Measurements from ENCODE around the gene JPT1. TPM values are rescaled to one million over a fixed set of nuclear protein-coding genes. Genes with fewer than 3 reads are reported as not detected.
"Not testable (repeated sequence)": the region's sequence is repeated elsewhere in the genome, so short reads cannot be mapped to it uniquely, and the experiment has no call there.

The JPT1 gene
- total RNA-seq, 1 donor from 2014 or later = 23.0 TPM

GRCh38 chr17:75144816-75145512 lies 9.3 kb downstream of the JPT1 start:
- no peak for TF ChIP-seq CTCF (IDR thresholded peaks at IDR 0.05)
- intact Hi-C loops (cut with DNase I) = no loop called here
- Histone ChIP-seq H3K36me3 (no peaks in the 10 kb centered on the region), H3K4me3 (no peak overlapping the region), H3K9me3 (no peaks in the 10 kb centered on the region), H3K4me1 (no peaks in the 10 kb centered on the region), H3K27ac (no peak overlapping the region), H3K27me3 (no peaks in the 10 kb centered on the region)
- no peak for DNase-seq (ENCODE audit: low spot score in 2 of 2)

DNA sequence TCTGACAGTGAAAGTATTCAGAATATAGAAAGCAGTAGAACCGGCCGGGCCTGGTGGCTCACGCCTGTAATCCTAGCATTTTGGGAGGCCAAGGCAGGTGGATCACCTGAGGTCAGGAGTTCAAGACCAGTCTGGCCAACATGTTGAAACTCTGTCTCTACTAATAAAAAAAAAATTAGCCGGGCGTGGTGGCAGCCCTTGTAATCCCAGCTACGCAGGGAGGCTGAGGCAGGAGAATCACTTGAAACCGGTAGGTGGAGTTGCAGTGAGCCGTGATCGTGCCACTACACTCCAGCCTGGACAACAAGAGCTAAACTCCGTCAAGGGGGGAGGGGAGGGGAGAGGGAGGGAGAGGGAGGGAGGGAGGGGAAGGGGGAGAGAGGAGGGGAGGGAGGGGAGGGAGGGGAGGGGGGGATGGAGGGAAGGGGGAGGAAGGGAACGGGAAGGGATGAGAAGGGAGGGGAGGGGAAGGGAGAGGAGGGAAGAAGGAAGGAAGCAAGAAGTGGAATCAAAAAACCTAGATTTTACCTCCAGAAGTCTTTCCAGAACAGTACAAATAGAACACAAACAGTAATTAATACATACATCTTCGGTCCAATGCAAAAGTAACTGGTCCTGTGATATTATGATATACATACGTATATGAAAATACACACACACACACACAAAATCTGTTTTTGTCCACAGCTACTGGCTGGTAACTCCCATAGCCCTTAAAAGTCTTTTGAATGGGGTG lies 11.9 kb downstream of the JPT1 start:
- intact Hi-C loops (cut with DNase I) = no loop called here
- no peak for TF ChIP-seq CTCF (IDR thresholded peaks at IDR 0.05)
- H3K27me3 ChIP-seq = no peaks in the 10 kb centered on the region
- no peaks in the 10 kb centered on the region for H3K4me1 ChIP-seq
- no peak overlapping the region for H3K27ac ChIP-seq
- no peak for DNase-seq (ENCODE audit: low spot score in 2 of 2)
- H3K4me3 ChIP-seq = no peak overlapping the region
- H3K36me3 ChIP-seq = no peaks in the 10 kb centered on the region
- no peaks in the 10 kb centered on the region for H3K9me3 ChIP-seq

DNA sequence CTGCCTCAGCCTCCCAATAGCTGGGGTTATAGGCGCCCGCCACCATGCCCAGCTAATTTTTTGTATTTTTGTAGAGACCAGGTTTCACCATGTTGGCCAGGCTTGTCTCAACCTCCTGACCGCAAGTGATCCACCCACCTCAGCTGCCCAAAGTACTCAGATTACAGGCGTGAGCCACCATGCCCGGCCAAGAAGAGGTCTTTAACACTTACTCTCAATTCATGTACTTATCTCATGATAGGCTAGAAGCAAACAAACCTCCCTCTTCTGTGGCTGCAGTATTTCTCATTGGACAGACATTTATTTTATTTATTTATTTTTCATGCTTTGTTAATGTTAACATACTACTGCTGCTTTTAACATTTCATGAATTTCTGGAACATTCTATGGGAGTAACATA lies 15.8 kb downstream of the JPT1 start:
- no peak for DNase-seq (ENCODE audit: low spot score in 2 of 2)
- Histone ChIP-seq H3K9me3 (no peaks in the 10 kb centered on the region), H3K4me3 (no peak overlapping the region), H3K27ac (no peak overlapping the region), H3K27me3 (no peaks in the 10 kb centered on the region), H3K36me3 (no peaks in the 10 kb centered on the region), H3K4me1 (no peaks in the 10 kb centered on the region)
- intact Hi-C loops (cut with DNase I) = no loop called here
- TF ChIP-seq CTCF (IDR thresholded peaks at IDR 0.05) = no peak

DNA sequence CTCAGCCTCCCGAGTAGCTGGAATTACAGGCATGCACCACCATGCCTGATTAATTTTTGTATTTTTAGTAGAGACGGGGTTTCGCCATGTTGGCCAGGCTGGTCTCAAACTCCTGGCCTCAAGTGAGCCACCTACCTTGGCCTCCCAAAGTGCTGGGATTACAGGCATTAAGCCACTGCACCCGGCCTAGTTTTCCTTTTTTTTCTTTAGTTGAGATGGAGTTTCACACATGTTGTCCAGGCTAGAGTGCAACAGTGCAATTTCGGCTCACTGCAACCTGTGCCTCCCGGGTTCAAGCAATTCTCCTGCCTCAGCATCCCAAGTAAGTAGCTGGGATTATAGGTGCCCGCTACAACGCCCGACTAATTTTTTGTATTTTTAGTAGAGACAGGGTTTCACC lies 16.6 kb downstream of the JPT1 start:
- H3K4me1 ChIP-seq; H3K36me3 ChIP-seq; intact Hi-C loops (cut with DNase I); DNase-seq (ENCODE audit: low spot score in 2 of 2); H3K4me3 ChIP-seq; H3K27me3 ChIP-seq; H3K9me3 ChIP-seq; H3K27ac ChIP-seq: not testable (repeated sequence)

- no peak for TF ChIP-seq CTCF (IDR thresholded peaks at IDR 0.05)
- no peak for DNase-seq (ENCODE audit: low spot score in 2 of 2)
- H3K36me3 ChIP-seq = no peaks in the 10 kb centered on the region
- no peaks in the 10 kb centered on the region for H3K9me3 ChIP-seq
- H3K27ac ChIP-seq = no peak overlapping the region
- no peak overlapping the region for H3K4me3 ChIP-seq
- H3K27me3 ChIP-seq = no peaks in the 10 kb centered on the region
- intact Hi-C loops (cut with DNase I) = no loop called here
- H3K4me1 ChIP-seq = peaks cover 0 to under 1% of the 10 kb centered on the region in 2 donors
Measured at GRCh38 chr17:75135946-75136345, 18.4 kb downstream of the JPT1 start.

- Histone ChIP-seq H3K4me1 (peaks cover 0 to 5% of the 10 kb centered on the region in 2 donors), H3K4me3 (no peak overlapping the region), H3K9me3 (no peaks in the 10 kb centered on the region), H3K36me3 (no peaks in the 10 kb centered on the region), H3K27ac (no peak overlapping the region), H3K27me3 (no peaks in the 10 kb centered on the region)
- no peak for DNase-seq (ENCODE audit: low spot score in 2 of 2)
- no peak for TF ChIP-seq CTCF (IDR thresholded peaks at IDR 0.05)
- intact Hi-C loops (cut with DNase I) = no loop called here
Measured at GRCh38 chr17:75135452-75135851, 18.9 kb downstream of the JPT1 start.

- H3K27me3 ChIP-seq; DNase-seq (ENCODE audit: low spot score in 2 of 2); H3K9me3 ChIP-seq; H3K36me3 ChIP-seq; H3K4me1 ChIP-seq; intact Hi-C loops (cut with DNase I); H3K4me3 ChIP-seq; H3K27ac ChIP-seq: not testable (repeated sequence)
Measured at GRCh38 chr17:75133607-75134347, 20.5 kb downstream of the JPT1 start.
